Loucy (cell line): ENCODE data around the gene MPV17L.
"Not testable (repeated sequence)": the region's sequence is repeated elsewhere in the genome, so short reads cannot be mapped to it uniquely, and the experiment has no call there.

Experiments
- CTCF ChIP-seq: fragments of 200-600 bp; sonication (generic); conservative IDR thresholded peaks from 2 replicates; pipeline ENCODE4 v1.5.1; 2014; ENCODE audit warnings: mild to moderate bottlenecking, antibody characterized with exemption, low read length
- EZH2phosphoT487 ChIP-seq: fragments of 200-600 bp; IDR thresholded peaks from 2 replicates; pipeline ENCODE4 v1.6.1; 2018; ENCODE audit warnings: antibody characterized with exemption, mild to moderate bottlenecking, moderate library complexity, borderline replicate concordance

DNA sequence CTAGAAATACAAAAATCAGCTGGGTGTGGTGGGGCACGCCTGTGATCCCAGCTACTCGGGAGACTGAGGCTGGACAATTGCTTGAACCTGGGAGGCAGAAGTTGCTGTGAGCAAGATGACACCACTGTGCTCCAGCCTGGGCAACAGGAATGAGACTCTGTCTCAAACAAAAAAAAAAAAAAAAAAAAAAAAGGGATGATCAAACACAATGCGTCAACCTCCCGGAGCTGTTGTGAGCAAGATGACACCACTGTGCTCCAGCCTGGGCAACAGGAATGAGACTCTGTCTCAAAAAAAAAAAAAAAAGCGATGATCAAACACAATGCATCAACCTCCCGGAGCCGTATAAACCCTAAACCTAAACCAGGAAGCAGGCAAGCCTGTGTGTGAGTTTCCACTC, 38.1 kb upstream of the MPV17L start:
- TF ChIP-seq CTCF, EZH2phosphoT487: not testable (repeated sequence)
